HG02763 (cell line): ENCODE measurements around the gene IL32.
"Not testable (repeated sequence)": the region's sequence is repeated elsewhere in the genome, so short reads cannot be mapped to it uniquely, and the experiment has no call there.

Experiments used
- ATAC-seq: cut with Tn5 transposase; IDR thresholded peaks from one replicate; pipeline ENCODE4 v1.9.1; 2021; ENCODE audit warnings: mild to moderate bottlenecking, moderate library complexity; ENCODE audit not compliant: unreplicated experiment

Gene IL32

GRCh38 chr16:3051009-3051408, 14.4 kb upstream of the IL32 start:
- no peak for ATAC-seq

- ATAC-seq: no peak
Measured at GRCh38 chr16:3051494-3051893, 13.9 kb upstream of the IL32 start.

- not testable (repeated sequence) for ATAC-seq
Measured at GRCh38 chr16:3052571-3053329, 12.7 kb upstream of the IL32 start.

GRCh38 chr16:3053330-3053710, 12.1 kb upstream of the IL32 start:
- not testable (repeated sequence) for ATAC-seq

GRCh38 chr16:3054965-3055733, 10.3 kb upstream of the IL32 start:
- no peak for ATAC-seq

DNA sequence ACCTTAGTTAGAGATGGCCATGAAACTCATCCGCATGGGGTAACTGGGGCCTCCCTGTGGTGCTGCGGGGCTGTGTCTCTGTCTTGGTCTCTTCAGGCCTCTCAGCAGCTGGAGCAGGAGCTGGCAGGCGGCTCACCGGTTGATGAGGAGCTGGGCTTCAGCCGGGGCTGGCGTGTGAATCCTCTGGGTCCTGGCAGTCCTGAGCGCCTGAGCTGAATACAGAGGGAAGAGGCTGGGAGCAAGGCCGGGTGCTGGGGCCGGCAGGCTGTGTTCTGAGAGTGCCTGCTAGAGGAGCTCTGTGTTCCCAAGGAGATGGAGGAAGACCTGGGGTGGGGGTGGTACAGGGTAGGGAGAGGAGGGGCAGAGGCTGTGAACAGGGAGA, 9.7 kb upstream of the IL32 start:
- ATAC-seq: not testable (repeated sequence)

DNA sequence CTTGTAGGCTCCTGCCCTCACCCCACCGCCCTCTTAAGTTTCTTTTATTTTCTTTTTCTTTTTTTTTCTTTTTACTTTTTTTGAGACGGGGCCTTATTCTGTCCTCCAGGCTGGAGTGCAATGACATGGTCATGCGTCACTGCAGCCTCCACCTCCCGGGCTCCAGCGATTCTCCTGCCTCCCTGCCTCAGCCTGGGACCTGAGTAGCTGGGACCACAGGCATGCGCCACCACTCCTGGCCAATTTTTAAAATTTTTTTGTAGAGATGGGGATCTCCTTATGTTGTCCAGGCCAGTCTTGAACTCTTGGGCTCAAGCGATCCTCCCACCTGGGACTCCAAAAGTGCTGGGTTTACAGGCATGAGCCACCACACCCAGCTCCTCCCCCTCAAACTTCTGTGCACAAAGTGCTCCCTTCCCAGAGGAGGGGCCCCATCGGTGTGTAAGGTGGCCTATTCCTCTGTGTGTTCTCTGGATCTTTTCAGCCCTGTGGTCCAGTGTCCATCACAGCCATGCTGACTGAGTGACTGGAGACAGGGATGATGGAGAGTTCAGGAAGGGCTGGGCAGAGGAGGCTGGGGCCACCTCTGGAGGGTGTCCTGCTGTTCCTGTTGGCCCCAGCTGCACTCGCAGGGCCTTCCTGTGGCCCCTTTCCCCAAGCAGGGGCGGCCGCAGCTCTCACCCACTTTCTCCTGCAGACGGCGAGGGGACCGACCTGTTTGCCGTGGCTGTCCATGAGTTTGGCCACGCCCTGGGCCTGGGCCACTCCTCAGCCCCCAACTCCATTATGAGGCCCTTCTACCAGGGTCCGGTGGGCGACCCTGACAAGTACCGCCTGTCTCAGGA, 8.9 kb upstream of the IL32 start:
- ATAC-seq: no peak

DNA sequence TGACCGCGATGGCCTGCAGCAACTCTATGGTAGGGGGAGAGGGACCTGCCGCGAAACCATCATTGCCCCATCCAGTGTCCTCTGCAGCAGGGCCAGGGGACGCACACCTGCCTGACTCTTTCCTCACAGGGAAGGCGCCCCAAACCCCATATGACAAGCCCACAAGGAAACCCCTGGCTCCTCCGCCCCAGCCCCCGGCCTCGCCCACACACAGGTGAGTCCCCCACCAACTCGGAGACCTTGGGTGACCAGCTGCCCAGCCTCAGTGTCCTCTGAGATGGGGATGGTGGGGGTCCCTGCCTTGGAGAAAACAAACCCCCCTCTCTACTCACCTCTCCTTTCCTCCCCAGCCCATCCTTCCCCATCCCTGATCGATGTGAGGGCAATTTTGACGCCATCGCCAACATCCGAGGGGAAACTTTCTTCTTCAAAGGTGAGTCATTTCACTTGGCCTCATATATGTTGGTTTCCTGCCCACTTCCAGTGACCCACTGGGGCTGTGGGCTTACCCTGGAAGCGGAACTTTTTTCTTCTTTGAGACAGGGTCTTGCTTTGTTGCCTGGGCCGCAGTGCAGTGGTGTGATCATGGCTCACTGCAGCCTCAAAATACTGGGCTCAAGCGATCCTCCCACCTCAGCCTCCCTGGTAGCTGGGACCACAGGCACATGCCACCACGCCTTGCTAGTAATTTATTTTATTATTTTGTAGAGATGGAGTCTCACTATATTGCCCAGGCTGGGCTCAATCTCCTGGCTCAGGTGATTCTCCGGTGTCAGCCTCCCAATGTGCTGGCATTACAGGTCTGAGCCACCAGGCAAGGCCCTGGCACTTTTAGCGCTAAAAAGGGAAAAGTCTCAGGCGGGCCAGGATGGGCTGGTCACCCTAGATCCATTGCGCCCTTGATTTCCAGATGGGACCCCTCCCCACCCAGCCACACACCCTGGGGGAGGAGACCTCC, 8.0 kb upstream of the IL32 start:
- no peak for ATAC-seq

- ATAC-seq: peak; percentile 16
Measured at GRCh38 chr16:3058139-3059030, 7.1 kb upstream of the IL32 start.

GRCh38 chr16:3059041-3059722, 6.3 kb upstream of the IL32 start:
- peak; percentile 71 for ATAC-seq

GRCh38 chr16:3059723-3060242, 5.7 kb upstream of the IL32 start:
- no peak for ATAC-seq

GRCh38 chr16:3060339-3061127, 4.9 kb upstream of the IL32 start:
- ATAC-seq: no peak

DNA sequence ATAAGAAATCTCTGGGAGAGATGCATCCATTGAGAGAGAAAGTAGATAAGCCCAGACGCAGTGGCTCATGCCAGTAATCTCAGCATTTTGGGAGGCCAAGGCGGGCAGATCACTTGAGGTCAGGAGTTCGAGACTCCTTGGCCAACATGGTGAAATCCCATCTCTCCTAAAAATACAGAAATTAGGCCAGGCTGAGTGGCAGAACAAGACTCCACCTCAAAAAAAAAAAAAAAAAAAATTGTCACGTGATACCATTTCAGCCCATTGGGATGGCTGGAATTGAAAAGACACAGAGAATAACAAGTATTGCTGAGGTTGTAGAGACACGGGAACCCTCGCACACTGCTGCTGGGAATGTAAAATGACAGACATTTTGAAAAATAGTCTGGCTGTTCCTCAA, 2.9 kb upstream of the IL32 start:
- no peak for ATAC-seq

- ATAC-seq: no peak
Measured at GRCh38 chr16:3063625-3064386, 1.6 kb upstream of the IL32 start.

- no peak for ATAC-seq
Measured at GRCh38 chr16:3065742-3066439, 451 bp downstream of the IL32 start.

- no peak for ATAC-seq
Measured at GRCh38 chr16:3066440-3066748, 954 bp downstream of the IL32 start.

DNA sequence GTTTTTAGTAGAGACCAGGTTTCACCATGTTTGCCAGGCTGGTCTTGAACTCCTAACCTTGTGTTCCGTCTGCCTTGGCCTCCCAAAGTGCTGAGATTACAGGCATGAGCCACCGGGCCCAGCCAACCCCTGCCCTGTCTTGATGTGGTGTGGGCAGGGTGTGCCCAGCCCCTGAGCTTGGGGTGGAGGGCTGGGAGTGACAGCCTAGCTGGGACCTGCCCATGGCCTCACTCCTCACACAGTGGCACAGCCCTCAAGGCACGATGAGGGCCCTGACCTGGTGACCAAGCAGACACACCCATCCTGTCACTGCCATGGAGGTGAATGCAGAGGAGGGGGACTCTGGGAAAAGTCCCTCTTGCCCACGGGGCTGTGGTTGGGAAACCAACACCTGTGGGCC, 3.0 kb downstream of the IL32 start:
- ATAC-seq: no peak
